Neutrophil (primary cell): ENCODE measurements around the gene MGAT4A.

Source experiments
- H3K27ac ChIP-seq: fragments of 200-600 bp; sonication (generic); 2 replicates; pipeline ENCODE4 v1.5.1; 2016; ENCODE audit warnings: mild to moderate bottlenecking, moderate library complexity
- H3K27me3 ChIP-seq: fragments of 200-600 bp; sonication (generic); 2 replicates; pipeline ENCODE4 v1.6.0; 2016; ENCODE audit warnings: mild to moderate bottlenecking
- H3K36me3 ChIP-seq: fragments of 200-600 bp; sonication (generic); 2 replicates; pipeline ENCODE4 v1.5.1; 2017
- H3K4me1 ChIP-seq, 2 experiments: fragments of 200-600 bp in 1 of 2; sonication (generic) in 1 of 2; 1 replicate in 1 of 2; 2 replicates in 1 of 2; pipeline versions ENCODE4 v1.5.1 to v1.6.1; 2013 to 2016; ENCODE audit warnings: low read depth in 1 of 2, low read length in 1 of 2, mild to moderate bottlenecking in 1 of 2, moderate library complexity in 1 of 2; ENCODE audit not compliant: control insufficient read depth in 1 of 2, insufficient read depth in 1 of 2
- H3K4me3 ChIP-seq, 2 experiments: fragments of 200-600 bp in 1 of 2; sonication (generic) in 1 of 2; 1 replicate in 1 of 2; 2 replicates in 1 of 2; pipeline ENCODE4 v1.5.1; 2013 to 2016; ENCODE audit warnings: low read depth in 1 of 2, low read length in 1 of 2, mild to moderate bottlenecking in 1 of 2, moderate library complexity in 1 of 2
- H3K9me3 ChIP-seq: fragments of 200-600 bp; sonication (generic); 2 replicates; pipeline ENCODE4 v1.5.1; 2016
- CTCF ChIP-seq: fragments of 200-600 bp; sonication (generic); IDR thresholded peaks from 2 replicates; pipeline ENCODE4 v1.5.1; 2016; ENCODE audit warnings: antibody characterized with exemption

Gene MGAT4A

DNA sequence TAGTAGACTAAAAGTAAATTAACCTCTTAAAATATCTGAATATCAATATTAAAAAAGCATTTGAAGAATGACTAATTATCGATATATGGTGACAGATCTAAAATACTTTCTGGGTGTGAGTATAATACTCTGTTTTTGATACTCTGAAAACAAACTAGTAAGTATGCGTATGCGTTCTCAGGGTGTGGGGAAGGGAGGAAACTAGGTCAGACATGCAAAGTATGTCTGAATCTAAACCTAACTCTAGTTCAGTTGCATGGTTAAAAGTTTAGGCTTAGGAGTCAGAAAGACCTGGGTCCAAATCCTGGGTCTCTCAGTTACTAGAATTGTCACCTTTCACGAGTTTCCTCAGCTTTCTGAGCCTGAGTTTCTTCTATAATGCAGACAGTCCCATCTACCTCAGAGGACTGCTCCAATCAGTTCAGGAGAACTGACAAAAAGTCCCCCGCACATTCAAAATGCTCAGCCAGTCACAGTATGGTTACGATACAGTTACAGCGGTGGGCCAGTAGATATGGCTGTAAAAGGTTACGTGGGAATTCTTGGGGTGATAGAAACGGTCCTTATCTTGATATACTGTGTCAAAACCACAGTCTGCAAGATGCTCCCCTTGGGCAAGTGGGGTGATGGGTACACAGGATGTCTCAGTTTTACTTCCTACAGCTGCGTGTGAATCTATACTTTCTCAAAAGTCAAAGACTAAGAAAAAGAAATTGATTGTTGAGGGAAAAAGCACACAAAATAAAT is 93.4 kb downstream of the MGAT4A start:
- no peaks in the 10 kb centered on the region for H3K4me1 ChIP-seq
- H3K27me3 ChIP-seq = no peaks in the 10 kb centered on the region
- H3K27ac ChIP-seq = no peak overlapping the region
- H3K9me3 ChIP-seq = no peaks in the 10 kb centered on the region
- no peak overlapping the region for H3K4me3 ChIP-seq
- TF ChIP-seq CTCF = no peak
- peaks cover 88% of the 10 kb centered on the region for H3K36me3 ChIP-seq

- no peaks in the 10 kb centered on the region for H3K4me1 ChIP-seq
- TF ChIP-seq CTCF = no peak
- H3K9me3 ChIP-seq = no peaks in the 10 kb centered on the region
- no peak overlapping the region for H3K27ac ChIP-seq
- peaks cover 94% of the 10 kb centered on the region for H3K36me3 ChIP-seq
- H3K4me3 ChIP-seq = no peak overlapping the region
- H3K27me3 ChIP-seq = no peaks in the 10 kb centered on the region
These were observed 96.4 kb downstream of the MGAT4A start for GRCh38 chr2:98634406-98635092.

DNA sequence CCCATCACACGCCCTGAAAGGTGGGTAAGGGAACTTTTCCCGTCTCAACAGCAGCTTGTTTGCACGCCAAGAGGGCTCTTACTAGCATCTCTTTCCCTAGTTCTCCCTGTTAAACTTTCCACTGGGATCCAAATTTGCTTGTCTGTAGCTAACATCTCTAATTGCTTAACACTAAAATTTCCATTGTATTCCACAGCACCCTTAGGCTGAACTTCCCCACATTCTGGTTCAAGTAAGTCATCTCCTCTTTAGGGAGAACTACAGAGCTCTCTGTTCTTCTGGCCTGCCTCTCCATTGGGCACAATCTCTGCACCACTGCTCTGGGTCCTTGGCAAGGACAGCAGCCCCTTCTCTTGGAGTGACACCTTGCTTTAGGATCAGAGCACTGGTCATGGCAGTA is 98.6 kb downstream of the MGAT4A start:
- Histone ChIP-seq H3K9me3 (no peaks in the 10 kb centered on the region), H3K4me3 (no peak overlapping the region), H3K27ac (no peak overlapping the region), H3K4me1 (no peaks in the 10 kb centered on the region), H3K27me3 (no peaks in the 10 kb centered on the region), H3K36me3 (peaks cover 83% of the 10 kb centered on the region)
- TF ChIP-seq CTCF = no peak

- Histone ChIP-seq H3K4me3 (no peak overlapping the region), H3K27ac (peak overlapping the region; percentile 73), H3K27me3 (no peaks in the 10 kb centered on the region), H3K4me1 (peaks cover 18 to 19% of the 10 kb centered on the region in 2 experiments), H3K36me3 (peaks cover 46% of the 10 kb centered on the region), H3K9me3 (no peaks in the 10 kb centered on the region)
- TF ChIP-seq CTCF = no peak
These were observed 107.3 kb downstream of the MGAT4A start for GRCh38 chr2:98623657-98624056.

GRCh38 chr2:98617149-98617548 is 113.8 kb downstream of the MGAT4A start:
- Histone ChIP-seq H3K9me3 (no peaks in the 10 kb centered on the region), H3K27ac (no peak overlapping the region), H3K27me3 (no peaks in the 10 kb centered on the region), H3K4me1 (no peaks in the 10 kb centered on the region), H3K4me3 (no peak overlapping the region), H3K36me3 (peaks cover 100% of the 10 kb centered on the region)
- TF ChIP-seq CTCF = no peak
